ENCODE data around the gene TGM5.
"Not testable (repeated sequence)": the region's sequence is repeated elsewhere in the genome, so short reads cannot be mapped to it uniquely, and the experiment has no call there.

Gene TGM5

DNA sequence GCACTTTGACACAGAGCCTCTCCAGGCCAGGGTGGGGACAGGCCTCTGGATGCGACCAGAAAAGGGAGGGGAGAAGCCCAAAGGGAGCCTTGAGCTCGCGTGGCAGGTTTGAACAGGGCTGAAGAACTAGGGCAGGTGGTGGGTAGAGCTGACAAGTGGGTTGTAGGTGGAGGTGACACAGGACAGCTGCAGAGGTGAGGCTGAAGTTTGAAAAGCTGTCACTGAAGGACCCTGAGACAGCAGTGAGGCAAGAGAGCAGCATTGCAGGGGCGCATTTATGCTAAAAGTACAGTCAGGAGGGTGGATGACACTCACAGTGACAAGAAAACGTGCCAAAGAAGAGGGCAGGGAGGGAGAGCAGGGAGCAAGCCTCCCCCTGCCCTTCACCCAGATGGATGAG is 24.1 kb downstream of the TGM5 start:
- DNase-seq: no peak

DNA sequence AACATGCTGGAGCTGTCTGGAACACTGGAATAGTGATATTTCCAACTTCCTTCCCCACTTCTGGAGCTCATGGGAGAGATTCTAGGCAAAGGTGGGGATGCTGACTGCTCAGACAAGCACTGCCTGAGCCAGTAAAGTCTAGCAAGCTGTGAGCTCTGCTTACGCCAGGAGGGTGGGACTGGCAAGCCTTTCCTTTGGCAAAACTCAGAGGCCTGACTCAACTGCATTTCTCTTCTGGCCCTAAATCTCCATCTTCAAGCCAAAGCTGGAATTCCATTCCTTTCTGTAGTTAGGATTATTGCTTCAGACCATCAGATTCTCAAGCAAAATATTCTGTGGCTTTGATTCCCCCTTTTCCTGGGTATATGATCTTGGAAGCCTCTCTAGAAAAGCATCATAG is 25.6 kb downstream of the TGM5 start:
- DNase-seq: no peak

DNA sequence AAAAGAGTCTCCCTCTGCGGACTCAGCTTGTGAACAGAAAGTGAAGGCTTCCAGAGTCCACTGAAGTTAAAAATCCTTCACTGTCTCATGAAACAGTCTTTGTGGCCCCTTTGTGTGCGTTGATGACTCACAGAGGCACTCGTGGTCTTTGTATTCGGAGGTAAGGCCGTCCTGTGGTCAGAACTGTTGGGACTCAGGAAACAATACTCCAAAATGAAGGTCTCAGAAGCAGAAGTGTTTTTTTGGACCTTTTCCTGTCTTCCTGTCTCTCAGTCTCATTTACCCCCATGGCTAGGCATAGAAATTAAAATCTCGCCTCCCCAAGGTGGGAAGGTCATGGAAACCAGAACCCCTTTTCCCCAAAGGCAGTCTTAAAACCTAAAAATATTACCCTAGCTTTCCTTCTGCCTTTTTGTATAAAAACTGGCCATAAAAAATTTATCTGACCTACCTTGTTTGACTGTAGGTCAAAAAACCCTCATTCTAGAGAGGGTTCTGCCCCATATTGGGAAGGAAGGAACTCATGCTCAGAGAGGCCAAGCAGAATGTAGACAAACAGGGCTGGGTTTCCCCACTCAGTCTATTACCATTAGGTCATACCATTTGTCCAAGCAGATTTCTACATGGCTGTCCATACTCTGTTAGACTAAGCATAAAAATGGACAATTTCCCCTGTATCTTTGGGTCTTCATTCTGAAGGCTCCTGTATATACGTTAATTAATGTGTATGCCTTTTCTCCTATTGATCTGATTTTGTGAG is 26.8 kb downstream of the TGM5 start:
- no peak for DNase-seq

DNA sequence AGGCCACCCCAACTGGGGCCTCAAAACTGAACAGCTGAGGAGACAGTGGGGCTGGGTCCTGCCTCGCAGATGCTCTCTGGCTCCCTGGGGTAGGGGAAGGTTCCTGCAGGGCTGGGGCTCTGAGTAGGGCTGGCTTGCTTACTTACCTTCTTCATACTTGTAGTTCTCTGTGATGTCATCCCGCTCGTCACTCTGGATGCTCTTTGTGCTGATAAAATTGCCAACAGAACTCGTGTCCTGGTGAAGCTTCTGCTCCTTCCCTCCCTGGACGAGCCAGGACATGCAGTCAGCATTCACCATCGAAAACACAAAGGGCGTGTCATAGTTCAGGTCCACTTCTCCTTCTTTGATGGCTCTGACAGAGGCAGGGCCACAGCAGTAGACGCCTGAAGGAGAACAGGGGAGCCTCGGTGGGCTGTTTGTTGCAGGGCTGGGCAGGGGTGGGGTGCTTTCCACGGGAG is 28.0 kb downstream of the TGM5 start:
- no peak for DNase-seq

DNA sequence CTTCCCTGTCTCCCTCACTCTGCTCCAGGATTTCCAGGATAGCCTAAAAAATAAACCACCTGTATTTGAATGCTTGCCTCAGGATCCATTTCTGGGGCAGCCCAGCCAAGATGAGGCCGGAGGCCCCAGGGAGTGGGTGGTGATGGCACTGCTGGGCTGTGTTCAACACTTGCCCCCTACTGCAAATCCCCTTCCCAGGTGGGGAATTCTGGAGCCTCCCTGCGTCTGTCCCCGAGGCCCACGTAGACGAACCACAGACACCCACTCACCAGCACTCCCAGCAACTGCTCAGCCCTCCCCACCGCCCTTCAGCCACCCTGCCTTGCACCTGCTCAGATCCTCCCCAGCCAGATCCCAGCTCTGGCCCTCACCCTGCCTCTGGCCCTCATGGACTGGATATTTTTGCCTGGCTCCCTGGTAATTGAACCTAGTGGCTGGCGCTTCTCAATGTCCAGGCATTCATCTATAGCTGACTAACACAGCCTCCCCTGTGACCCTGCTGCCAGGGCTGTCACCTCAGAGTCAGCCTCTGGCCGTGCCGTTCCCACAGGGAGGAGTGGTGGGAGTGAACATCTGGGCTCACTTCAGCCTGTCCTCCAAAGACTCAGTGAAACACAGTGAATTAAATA is 28.8 kb downstream of the TGM5 start:
- no peak for DNase-seq

DNA sequence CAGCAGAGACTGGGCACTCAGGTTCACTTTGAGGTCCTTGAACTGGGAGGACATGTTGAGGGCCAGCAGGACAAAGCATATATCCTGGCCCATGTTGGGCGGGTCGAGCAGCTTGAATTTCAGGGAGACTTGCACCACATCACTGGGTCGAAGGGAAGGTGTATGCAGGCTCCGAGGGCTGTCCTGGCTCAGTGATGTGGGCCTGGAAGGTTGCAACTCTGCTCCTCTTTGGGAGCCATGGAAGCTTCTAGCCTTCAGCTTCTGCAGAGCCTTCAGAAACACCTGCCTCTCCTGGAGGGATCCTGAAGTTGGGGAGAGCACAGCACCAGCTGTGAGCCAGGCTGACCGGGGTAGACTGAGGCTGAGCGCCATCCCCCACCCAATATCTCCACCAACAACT is 31.2 kb downstream of the TGM5 start:
- no peak for DNase-seq

DNA sequence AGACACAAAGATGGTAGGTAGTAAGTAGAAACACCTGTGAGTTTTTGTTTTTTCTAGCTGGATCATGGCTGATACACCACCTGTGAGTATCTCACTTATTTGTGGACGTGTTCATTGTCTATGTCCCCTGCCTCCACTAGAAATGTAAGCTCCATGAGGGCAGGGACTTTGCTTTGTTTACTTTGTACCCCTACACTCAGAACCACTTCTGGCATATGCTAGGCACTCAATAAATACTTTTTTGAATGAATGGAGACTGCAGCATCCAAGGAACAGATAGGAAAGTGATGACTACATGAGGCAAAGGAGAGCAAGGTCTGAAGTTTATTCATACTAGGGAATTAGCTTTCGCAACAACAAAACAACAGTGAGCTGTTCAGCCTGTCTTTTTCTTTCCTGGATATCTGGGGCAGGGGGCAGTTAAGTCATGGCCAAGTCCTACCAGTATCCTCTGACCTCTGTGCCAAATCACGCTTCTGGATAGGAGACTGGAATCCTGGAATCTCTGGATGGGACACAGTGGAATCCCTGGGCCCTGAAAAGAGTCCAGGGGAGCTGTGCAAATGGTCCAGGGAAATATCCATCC is 34.3 kb downstream of the TGM5 start:
- no peak for DNase-seq

DNA sequence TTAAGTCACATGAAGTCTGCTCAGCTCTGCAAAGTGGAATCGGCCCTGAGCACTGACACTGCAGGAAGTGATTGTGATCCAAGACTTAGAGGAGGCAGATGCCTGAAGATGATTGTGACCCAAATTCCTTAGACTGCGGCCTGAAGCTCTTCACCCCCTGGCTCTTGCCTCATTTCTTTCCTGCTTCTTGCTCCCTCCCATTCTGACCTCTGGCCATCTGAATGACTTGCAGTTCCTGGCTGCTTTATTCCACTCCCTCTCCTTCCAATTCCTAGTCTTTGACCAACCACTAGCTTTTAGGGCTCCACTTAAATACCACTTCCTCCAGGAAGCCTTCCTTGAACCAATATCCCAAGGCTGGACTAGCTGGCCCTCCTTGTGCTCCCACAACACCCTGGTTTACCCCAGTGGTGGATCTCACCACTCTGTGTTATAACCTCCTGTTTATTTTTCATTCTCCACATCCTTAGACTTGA is 36.0 kb downstream of the TGM5 start:
- no peak for DNase-seq

DNA sequence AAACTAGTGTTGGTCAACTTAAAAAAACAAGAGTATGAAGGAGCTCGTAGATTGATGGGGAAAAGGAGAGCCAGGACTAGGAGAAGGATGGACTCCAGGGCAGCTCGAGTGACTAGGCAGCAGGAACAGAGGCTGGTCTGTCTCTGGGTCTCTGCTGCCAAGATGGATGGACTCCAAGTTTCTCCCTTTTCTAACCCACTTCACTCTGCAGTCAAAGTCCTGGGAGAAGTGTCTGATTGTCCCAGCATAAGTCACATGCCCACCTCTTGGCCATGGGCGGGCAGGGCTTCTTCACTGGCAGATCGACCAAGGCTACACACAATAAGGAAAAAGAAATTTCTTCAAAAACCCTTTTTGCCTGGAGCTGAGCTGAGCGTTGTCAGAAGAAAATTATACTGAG is 36.8 kb downstream of the TGM5 start:
- no peak for DNase-seq

DNA sequence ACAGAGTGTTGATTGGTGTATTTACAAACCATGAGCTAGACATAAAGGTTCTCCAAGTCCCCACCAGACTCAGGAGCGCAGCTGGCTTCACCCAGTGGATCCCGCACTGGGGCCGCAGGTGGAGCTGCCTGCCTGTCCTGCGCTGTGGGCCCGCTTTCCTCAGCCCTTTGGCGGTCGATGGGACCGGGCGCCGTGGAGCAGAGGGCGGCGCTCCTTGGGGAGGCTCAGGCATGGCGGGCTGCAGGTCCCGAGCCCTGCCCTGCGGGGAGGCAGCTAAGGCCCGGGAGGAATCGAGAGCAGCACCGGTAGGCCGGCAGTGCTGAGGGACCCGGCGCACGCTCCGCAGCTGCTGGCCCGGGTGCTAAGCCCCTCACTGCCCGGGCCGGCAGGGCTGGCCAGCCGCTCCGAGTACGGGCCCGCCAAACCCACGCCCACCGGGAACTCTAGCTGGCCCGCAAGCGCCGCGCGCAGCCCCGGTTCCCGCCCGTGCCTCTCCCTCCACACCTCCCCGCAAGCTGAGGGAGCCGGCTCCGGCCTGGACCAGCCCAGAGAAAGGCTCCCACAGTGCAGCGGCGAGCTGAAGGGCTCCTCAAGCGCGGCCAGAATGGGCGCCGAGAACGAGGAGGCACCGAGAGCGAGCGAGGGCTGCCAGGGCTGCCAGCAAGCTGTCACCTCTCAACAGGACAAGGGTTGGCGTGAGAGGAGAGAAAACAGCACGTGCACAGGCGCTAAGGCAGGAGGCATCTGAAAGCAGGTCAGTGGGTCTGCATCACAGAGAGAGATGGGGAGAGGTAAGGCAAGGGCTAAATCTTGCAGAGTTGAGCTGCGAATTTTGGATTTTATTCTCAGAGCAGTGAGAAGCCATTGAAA is 40.1 kb downstream of the TGM5 start:
- no peak for DNase-seq

DNA sequence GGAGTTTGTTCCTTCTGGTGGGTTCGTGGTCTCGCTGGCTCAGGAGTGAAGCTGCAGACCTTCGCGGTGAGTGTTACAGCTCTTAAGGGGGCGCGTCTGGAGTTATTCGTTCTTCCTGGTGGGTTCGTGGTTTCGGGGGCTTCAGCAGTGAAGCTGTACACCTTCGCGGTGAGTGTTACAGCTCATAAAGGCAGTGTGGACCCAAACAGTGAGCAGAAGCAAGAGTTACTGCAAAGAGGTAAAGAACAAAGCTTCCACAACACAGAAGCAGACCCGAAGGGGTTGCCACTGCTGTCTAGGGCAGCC is 40.8 kb downstream of the TGM5 start:
- DNase-seq: not testable (repeated sequence)

DNA sequence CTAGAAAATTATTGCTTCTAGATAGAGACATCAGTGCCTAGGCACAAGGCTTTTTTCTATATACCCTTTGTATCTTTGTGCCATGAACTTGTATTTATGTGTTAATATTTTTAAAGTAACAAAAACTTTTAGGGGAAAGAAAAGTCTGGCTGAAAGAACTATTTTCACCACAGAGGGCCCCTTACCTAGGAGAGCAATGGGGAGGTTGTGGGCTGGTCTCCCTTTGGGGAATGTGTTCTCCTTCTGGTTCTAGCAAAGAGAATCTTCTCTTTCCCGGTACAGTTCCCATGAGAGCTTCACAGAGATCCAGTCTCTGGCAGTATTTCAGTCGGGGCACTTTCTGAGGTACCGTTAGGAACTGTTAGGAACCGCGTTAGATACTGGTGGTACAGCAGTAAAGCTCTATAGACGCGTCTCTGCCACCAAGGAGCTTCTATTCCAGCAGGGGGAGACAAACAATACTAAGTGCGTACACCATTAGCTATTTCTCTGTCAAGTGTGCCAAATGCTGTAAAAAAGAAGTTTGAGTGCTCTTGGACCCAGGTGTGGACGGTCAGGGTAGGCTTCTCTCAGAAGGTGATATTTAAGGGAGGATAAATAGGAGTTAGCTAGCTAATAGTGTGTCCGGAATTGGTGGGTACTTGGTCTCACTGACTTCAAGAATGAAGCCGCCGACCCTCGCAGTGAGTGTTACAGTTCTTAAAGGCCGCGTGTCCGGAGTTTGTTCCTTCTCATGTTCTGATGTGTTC is 41.4 kb downstream of the TGM5 start:
- peak; percentile 29 for DNase-seq

DNA sequence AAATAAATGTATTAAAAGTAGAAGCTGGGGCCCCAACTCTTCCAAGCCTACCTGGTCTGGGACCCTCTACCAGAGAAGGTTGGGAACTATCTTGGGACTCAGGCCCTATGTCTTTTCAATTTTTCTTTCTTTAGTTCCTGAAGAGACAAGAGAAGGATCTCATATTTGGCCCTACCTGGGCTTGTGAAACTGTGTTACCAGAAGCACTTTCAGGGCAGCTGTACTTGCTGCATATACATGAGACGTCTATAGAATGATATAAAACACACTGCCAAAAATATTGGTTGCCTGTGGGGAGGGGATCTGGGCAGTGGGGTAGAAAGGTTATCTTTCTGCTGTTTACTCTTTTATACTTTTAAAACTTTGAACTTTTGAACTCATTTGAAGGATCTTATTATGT is 45.3 kb downstream of the TGM5 start:
- DNase-seq: no peak

DNA sequence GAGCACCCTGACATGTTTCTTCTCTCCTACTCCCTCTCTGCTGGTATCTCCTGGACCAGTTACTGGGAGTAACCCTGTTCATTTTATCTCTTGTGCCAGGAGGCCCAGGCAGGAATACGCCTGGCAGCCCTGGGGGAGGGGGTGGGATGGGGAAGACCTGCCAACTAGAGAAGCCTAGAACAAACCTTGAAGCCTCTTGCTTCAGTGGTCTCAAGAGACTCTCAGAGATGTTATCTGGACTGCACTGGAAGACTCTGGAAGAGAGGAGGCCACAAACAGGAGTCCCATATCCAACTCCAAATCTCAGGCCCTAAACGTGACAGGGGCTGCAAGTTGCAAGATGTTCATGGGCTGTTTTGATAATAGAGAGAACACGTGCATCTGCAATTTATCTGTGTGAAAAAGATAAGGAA is 45.7 kb downstream of the TGM5 start, which contains the start of gene EPB42:
TSS of gene EPB42 (minus strand) at position 28 of the 413 bp plus-strand sequence. CDS start 193 bp downstream, outside the sequence.
- DNase-seq: no peak

DNA sequence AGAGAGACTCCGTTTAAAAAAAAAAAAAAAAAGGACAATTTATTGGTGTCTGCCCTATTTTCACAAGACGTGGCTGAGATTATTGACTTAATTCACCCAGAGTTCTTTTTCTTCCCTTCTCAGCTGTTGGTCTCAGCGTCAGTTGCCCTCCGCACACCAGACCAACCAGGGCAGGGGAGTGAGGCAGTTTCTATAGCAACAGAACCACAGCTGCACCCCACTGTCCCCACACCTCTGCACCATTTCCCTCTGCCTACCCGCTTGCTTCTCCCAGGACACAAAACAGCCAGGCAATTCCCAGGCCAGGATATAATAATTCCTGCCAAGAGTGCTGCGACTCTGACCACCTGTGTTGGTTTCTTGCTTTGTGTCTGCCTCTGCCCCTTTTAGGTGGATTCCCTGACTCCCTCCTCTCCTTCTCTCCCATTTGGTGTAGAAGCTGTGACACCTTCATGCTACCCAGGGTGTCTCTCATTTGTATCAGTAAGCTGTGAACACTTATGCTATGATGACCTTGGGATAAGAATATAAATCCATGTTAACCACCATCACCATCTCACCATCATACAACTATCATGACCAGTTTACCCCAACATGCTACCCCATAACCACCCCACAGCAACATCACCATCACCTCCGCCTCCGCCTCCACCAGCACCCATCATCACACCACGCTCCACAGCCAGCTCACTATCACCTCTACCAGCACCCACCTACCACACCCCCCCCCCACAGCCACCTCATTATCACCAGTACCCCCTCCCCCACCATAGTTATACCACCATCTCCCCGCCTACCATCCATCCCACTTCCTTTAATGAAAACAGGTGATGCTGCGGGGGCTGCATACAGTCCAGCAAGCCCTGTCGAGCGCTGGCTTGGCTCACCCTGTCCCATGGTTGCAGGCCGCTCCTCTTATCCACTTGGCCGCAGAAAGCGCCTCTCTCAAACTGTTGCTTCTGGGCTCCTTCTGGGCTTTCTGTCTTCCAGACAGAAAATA is 46.5 kb downstream of the TGM5 start:
- no peak for DNase-seq

DNA sequence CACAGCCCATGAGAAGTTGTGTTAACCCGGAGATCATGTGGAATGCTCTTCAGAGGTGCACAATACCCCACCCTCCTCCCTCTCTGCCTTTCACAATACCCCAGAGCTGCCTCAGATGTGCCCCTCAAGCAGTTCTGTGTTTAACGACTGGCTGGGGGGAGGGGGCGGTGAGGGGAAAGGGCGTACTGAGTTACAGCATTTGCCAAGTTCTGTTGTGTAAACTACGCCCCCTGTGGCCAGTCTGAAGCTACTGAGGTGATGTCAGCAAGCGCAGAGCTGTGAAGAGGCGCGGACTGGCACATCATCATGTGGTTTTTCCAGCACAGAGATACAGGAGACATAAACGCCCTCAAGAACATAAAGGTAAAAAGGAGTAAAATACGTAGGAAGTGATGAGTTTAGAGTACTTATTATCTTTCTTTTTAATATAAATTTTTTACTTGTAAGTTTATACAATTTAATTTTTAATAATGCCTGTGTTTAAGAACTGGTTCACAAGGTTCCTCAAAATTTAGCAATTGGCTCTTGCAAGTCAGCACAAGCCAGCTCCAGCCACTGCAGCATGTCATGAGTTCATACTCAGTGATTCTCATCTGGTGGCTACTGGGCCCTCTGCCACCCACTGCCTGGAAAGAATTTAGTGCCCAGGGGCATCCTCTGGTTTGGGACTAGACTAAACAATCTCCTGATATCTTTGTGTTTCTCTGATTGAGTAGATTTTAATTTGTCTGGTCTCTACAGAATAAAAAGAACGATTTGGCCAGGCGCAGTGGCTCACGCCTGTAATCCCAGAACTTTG is 47.6 kb downstream of the TGM5 start:
- no peak for DNase-seq

DNA sequence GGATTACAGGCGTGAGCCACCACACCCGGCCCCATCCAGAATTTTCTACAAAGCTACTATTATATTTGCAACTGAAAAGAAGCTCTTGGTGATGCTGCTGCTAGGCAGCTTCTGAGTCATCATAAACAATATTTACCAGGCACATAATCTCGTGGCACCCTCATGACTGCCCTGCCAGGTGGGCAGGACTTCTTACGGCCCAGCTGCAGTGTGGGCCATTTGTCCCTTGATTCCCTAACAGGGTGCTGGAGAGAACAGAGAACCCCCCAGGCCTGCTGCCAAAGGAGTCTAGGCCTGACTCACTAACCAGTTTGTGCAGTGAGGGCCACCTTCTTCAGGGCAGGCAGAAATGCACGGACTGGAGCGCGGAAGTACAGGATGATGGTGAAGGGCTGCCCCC is 50.8 kb downstream of the TGM5 start:
- no peak for DNase-seq

DNA sequence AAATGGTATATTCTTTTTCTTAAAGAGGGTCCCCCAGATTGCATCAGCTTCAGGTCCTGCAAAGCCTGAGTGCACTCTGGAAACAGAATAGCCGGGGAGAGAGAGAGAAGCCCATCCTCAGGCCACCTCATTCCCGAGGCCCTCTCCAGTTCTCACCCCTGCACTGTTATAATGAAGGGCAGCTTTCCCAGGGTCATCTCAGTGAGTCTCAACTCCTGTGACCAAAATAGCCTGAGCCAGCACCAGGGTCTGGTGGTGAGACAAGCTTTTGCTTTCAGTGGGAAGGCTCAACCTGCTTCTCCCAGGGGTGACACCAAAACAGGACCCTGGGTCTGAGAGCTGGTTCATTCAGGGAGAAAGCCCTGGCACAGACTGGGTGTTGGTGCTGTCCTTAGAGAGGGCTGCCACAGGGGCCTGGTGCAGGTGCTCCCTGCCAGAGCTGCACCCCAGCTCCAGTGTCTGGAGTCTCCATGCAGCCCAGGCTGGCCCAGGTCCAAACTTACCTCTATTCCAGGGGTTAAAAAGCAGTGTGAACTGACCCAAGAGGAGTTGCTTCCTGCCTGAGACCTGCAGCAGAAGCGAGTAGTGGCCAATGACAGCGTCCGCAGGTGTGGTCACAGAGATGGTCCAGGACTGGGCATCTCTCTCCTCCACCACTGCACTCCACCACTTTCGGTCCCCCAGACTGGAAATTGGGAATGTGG is 52.0 kb downstream of the TGM5 start:
- DNase-seq: no peak

DNA sequence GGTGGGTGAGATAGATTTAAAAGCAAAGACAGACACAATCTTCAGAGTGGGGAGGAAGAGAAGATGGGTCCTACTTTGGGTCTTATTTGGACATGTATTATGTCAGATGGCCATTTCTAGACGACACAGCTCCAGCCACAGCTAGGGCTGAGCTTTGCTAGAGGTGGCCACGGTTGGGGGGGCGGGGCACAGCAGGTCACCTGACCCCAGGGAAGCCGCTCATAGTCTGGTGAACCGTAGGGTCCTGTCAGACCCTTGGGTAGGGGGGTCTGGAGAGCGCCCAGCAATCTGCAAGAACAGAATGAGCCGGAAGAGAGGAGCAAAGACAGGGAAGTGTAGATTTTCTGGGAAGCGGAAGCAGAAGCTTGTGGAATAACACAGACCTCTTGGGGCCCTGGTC is 52.6 kb downstream of the TGM5 start:
- no peak for DNase-seq

DNA sequence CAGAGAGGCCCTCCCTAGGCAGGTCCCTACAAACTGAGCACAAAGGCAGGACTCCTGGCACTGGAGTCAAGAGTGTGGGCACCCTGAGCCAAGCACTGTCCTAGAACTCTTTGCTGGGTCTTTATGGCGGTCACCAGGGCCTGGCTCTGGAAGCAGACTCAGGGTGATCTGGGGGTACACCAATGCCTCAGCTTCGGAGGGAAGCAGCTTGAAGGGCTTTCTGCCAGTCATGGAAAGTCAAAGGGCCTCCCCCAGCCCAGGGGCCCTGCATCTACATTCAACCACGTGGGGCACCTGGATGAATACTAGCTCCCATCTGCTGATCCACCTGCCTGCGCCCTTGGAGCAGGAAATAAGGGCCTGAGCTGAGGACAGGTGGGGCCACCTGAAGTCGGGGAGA is 53.3 kb downstream of the TGM5 start:
- no peak for DNase-seq

Data from NCI-H526 treated with DMSO at 0.1 percent for 48 hours (cell line).